A549 treated with AZD9567 at 1 μM for 4 hours (cell line): ENCODE results near the gene LNX2. TPM values are rescaled to one million over a fixed set of nuclear protein-coding genes. Genes with fewer than 3 reads are reported as not detected.

Experiments
- total RNA-seq: library from RNA; stranded (reverse); fragments of 200-300 nt; extraction: Qiagen RNA extraction; gene quantifications from 5 replicates; pipeline ENCODE4 v1.2.3, GENCODE V29; 2022; ENCODE audit not compliant: insufficient read depth

Gene LNX2
- total RNA-seq: 3.3 to 4.4 TPM (median 4.1 TPM) in 5 replicates

DNA sequence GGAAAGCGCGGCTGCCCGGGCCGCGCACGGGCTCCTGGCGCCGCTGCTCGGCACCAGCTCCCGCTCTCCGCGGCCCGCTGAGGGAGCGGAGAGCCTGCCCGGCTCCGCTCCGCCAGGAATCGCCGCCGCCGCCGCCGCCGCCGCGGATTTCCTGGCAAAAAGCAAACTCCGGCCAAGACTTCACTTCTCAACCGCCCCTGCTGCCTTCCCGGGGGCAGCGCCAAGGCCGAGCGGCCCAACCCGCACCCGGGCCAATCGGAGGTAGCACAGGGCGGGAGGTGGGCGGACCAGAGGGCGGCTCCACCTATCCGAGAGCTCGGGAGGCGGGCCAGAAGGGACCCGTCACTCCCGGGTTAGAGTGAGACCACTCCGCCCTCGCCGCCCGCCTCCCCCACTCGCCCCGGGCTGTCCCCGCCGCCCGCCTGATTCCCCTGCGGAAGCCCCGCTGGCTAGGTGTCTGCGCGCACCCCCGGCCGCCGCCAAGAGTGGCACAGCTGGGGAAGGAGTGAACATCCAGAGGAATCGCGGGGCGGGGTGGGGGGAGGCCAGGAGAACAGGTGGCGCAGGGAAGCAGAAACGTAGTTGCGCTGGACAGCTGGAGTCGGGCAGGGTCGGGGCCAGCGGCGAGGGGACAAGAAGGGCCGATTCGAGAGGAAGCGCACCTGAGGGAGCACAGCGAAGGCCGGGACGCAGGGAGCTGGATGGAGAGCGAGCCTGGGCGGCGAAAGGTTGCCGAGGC lies at the start of gene LNX2:
TSS of gene LNX2 (minus strand) at position 153 of the 739 bp plus-strand sequence. CDS start 38,826 bp downstream, outside the sequence.

GRCh38 chr13:27621366-27622101 lies 1.2 kb upstream of the LNX2 start, which contains the start of gene POLR1D:
Gene POLR1D, plus strand, starts transcription at chr13:27621892. Its CDS starts 92 bp downstream, at chr13:27621984.

Other genes with a start within 250 kb of the LNX2 start
- gene GTF3A, start 195.9 kb downstream of the LNX2 start, total RNA-seq: 92.6 to 98.4 TPM (median 96.3 TPM) in 5 replicates
- gene MTIF3, start 170.0 kb downstream of the LNX2 start, total RNA-seq: 18.9 to 33.1 TPM (median 21.2 TPM) in 5 replicates
- gene POLR1D, start 1.4 kb upstream of the LNX2 start, total RNA-seq: 140 to 152 TPM (median 150 TPM) in 5 replicates
- gene GSX1, start 172.0 kb upstream of the LNX2 start, total RNA-seq: not detected in 5 replicates